ENCODE data around the gene MAP6. TPM values are rescaled to one million over a fixed set of nuclear protein-coding genes. Genes with fewer than 3 reads are reported as not detected.

Gene MAP6
- total and polyA plus RNA-seq, 9 of the 15 experiments (the other 6 are each of a cell fraction or from before 2014, with no cell fraction given): not detected

DNA sequence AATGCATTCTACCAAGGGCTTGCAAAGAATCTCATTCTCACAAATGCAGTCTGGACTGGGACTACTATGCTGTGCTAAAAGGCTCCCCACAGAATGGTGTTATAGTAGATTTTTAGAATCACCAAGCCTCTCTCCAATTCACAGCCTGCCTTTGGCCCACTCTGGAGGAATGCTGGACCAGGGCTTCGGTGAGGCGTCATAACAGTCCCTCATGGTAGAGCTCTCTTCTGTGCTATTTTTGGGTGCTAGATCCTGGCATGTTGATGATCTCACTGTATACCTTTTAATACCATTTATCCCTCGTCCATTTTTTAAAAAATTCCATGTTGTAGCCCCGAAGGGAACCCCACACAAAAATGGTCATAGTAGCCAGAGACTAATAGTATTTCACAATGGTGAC is 17.6 kb downstream of the MAP6 start (continued):
- TF ChIP-seq, protein P1, sequence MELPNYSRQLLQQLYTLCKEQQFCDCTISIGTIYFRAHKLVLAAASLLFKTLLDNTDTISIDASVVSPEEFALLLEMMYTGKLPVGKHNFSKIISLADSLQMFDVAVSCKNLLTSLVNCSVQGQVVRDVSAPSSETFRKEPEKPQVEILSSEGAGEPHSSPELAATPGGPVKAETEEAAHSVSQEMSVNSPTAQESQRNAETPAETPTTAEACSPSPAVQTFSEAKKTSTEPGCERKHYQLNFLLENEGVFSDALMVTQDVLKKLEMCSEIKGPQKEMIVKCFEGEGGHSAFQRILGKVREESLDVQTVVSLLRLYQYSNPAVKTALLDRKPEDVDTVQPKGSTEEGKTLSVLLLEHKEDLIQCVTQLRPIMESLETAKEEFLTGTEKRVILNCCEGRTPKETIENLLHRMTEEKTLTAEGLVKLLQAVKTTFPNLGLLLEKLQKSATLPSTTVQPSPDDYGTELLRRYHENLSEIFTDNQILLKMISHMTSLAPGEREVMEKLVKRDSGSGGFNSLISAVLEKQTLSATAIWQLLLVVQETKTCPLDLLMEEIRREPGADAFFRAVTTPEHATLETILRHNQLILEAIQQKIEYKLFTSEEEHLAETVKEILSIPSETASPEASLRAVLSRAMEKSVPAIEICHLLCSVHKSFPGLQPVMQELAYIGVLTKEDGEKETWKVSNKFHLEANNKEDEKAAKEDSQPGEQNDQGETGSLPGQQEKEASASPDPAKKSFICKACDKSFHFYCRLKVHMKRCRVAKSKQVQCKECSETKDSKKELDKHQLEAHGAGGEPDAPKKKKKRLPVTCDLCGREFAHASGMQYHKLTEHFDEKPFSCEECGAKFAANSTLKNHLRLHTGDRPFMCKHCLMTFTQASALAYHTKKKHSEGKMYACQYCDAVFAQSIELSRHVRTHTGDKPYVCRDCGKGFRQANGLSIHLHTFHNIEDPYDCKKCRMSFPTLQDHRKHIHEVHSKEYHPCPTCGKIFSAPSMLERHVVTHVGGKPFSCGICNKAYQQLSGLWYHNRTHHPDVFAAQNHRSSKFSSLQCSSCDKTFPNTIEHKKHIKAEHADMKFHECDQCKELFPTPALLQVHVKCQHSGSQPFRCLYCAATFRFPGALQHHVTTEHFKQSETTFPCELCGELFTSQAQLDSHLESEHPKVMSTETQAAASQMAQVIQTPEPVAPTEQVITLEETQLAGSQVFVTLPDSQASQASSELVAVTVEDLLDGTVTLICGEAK (IDR thresholded peaks at IDR 0.05): no peak
- TF ChIP-seq, protein P1 (CRISPR knock-in tag; IDR thresholded peaks at IDR 0.05): no peak
- TF ChIP-seq ARNT (IDR thresholded peaks at IDR 0.05) (no peak), MEIS2 (IDR thresholded peaks at IDR 0.05; ENCODE audit: partially characterized antibody) (no peak), ZNF707 (CRISPR knock-in tag; conservative IDR thresholded peaks at IDR 0.05) (no peak)
- TF ChIP-seq, protein P2, sequence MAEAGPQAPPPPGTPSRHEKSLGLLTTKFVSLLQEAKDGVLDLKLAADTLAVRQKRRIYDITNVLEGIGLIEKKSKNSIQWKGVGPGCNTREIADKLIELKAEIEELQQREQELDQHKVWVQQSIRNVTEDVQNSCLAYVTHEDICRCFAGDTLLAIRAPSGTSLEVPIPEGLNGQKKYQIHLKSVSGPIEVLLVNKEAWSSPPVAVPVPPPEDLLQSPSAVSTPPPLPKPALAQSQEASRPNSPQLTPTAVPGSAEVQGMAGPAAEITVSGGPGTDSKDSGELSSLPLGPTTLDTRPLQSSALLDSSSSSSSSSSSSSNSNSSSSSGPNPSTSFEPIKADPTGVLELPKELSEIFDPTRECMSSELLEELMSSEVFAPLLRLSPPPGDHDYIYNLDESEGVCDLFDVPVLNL (CRISPR knock-in tag; IDR thresholded peaks at IDR 0.05; ENCODE audit: low read depth): no peak
- TF ChIP-seq, protein P3, sequence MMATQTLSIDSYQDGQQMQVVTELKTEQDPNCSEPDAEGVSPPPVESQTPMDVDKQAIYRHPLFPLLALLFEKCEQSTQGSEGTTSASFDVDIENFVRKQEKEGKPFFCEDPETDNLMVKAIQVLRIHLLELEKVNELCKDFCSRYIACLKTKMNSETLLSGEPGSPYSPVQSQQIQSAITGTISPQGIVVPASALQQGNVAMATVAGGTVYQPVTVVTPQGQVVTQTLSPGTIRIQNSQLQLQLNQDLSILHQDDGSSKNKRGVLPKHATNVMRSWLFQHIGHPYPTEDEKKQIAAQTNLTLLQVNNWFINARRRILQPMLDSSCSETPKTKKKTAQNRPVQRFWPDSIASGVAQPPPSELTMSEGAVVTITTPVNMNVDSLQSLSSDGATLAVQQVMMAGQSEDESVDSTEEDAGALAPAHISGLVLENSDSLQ (IDR thresholded peaks at IDR 0.05): no peak

All from K562 (cell line).